ENCODE results near the gene FKBP15. TPM values are rescaled to one million over a fixed set of nuclear protein-coding genes. Genes with fewer than 3 reads are reported as not detected.
"Not testable (repeated sequence)": the region's sequence is repeated elsewhere in the genome, so short reads cannot be mapped to it uniquely, and the experiment has no call there.

The FKBP15 gene
- total and polyA plus RNA-seq, 2 of the 13 experiments (the other 11 are each of a cell fraction or from before 2014, with no cell fraction given), result 12.3 to 18.6 TPM

- no peaks in the 10 kb centered on the region for H3K36me3 ChIP-seq (replicated peaks in 1 of 2; ENCODE audit: control insufficient read depth in 1 of 2, insufficient read depth in 2 of 2, low read length in 2 of 2)
- H3K4me1 ChIP-seq (ENCODE audit: insufficient read depth, low read length), result peaks cover 49% of the 10 kb centered on the region
- POLR2A ChIA-PET, result no interaction called here
- FAIRE-seq, result no peak
- CTCF ChIA-PET (ENCODE audit: low intra/inter-chr PET ratio, low total read pairs), result no interaction called here
- in situ Hi-C loops (cut with HindIII; ENCODE audit: extremely low pct_ligation_motif_present, low pct_unique_long_range_greater_than_20kb), result no loop called here
- no peaks in the 10 kb centered on the region; a peak in 3 of 5 replicates for H3K27me3 ChIP-seq (ENCODE audit: control insufficient read depth in 1 of 2, insufficient read depth in 2 of 2, low read length in 2 of 2)
- no peaks in the 10 kb centered on the region for H4K20me1 ChIP-seq (ENCODE audit: insufficient read depth, low read length)
- WGBS (ENCODE audit: low lambda C conversion rate), result 5% methylated on average over 5 of the region's 5 CpGs
- DNase-seq (ENCODE audit: low spot score), result no peak
- no peak overlapping the region for H2AFZ ChIP-seq (ENCODE audit: low read length)
- H3K4me2 ChIP-seq (ENCODE audit: low read depth, low read length), result no peak overlapping the region
- TF ChIP-seq, protein P1, sequence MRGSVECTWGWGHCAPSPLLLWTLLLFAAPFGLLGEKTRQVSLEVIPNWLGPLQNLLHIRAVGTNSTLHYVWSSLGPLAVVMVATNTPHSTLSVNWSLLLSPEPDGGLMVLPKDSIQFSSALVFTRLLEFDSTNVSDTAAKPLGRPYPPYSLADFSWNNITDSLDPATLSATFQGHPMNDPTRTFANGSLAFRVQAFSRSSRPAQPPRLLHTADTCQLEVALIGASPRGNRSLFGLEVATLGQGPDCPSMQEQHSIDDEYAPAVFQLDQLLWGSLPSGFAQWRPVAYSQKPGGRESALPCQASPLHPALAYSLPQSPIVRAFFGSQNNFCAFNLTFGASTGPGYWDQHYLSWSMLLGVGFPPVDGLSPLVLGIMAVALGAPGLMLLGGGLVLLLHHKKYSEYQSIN (CRISPR knock-in tag; IDR thresholded peaks at IDR 0.05; ENCODE audit: borderline replicate concordance), result no peak
- TF ChIP-seq ZBTB7B (CRISPR knock-in tag; IDR thresholded peaks at IDR 0.05) (no peak), PITX1 (CRISPR knock-in tag; IDR thresholded peaks at IDR 0.05) (no peak), ZBTB26 (CRISPR knock-in tag; IDR thresholded peaks at IDR 0.05; ENCODE audit: borderline replicate concordance) (peak; percentile 24; the same call in 1 of the 2 replicates), SRF (IDR thresholded peaks at IDR 0.05; ENCODE audit: low read depth, low read length) (peak; percentile 48; the same call in 1 of the 2 replicates), MAFF (IDR thresholded peaks at IDR 0.05; ENCODE audit: low read depth, low read length) (no peak), E2F2 (CRISPR knock-in tag; IDR thresholded peaks at IDR 0.05; ENCODE audit: borderline replicate concordance) (no peak), PLRG1 (conservative IDR thresholded peaks at IDR 0.05) (no peak), ZNF317 (CRISPR knock-in tag; IDR thresholded peaks at IDR 0.05) (no peak)
- TF ChIP-seq, protein P2, sequence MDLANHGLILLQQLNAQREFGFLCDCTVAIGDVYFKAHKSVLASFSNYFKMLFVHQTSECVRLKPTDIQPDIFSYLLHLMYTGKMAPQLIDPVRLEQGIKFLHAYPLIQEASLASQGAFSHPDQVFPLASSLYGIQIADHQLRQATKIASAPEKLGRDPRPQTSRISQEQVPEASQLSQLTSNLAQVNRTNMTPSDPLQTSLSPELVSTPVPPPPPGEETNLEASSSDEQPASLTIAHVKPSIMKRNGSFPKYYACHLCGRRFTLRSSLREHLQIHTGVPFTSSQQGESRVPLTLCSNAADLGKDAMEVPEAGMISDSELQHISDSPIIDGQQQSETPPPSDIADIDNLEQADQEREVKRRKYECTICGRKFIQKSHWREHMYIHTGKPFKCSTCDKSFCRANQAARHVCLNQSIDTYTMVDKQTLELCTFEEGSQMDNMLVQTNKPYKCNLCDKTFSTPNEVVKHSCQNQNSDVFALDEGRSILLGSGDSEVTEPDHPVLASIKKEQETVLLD (CRISPR knock-in tag; IDR thresholded peaks at IDR 0.05; ENCODE audit: low read depth), result 0 out of 2 replicates have a peak, but pooled peaks have one; percentile 33
- H3K9ac ChIP-seq (ENCODE audit: insufficient read depth, low read depth, low read length), result no peak overlapping the region
- H3K27ac ChIP-seq (ENCODE audit: extremely low read length, insufficient read depth, low read length), result no peak overlapping the region
- no peak overlapping the region for H3K4me3 ChIP-seq (replicated peaks in 1 of 3; ENCODE audit: insufficient read depth in 1 of 3, low read depth in 2 of 3, low read length in 3 of 3)
- peaks cover 4% of the 10 kb centered on the region; the same call in 1 of the 2 replicates for H3K9me3 ChIP-seq (ENCODE audit: low read length)
- no peak for ATAC-seq
- no TSS peak for BruUV-seq (replicated peaks)
- no peaks in the 10 kb centered on the region for H3K79me2 ChIP-seq (ENCODE audit: insufficient read depth, low read length)
- intact Hi-C loops (cut with micrococcal nuclease; ENCODE audit: unreplicated experiment), result no loop called here
These were observed 77.4 kb downstream of the FKBP15 start for GRCh38 chr9:113143432-113144227.

GRCh38 chr9:113140896-113141295 lies 80.2 kb downstream of the FKBP15 start:
- H3K9ac ChIP-seq (ENCODE audit: insufficient read depth, low read depth, low read length); H2AFZ ChIP-seq (ENCODE audit: low read length); H3K27me3 ChIP-seq (ENCODE audit: control insufficient read depth in 1 of 2, insufficient read depth in 2 of 2, low read length in 2 of 2); H3K36me3 ChIP-seq (replicated peaks in 1 of 2; ENCODE audit: control insufficient read depth in 1 of 2, insufficient read depth in 2 of 2, low read length in 2 of 2); H3K4me2 ChIP-seq (ENCODE audit: low read depth, low read length); CTCF ChIA-PET (ENCODE audit: low intra/inter-chr PET ratio, low total read pairs); in situ Hi-C loops (cut with HindIII; ENCODE audit: extremely low pct_ligation_motif_present, low pct_unique_long_range_greater_than_20kb); FAIRE-seq; H3K27ac ChIP-seq (ENCODE audit: extremely low read length, insufficient read depth, low read length); ATAC-seq; BruUV-seq (replicated peaks); H3K79me2 ChIP-seq (ENCODE audit: insufficient read depth, low read length); H3K4me3 ChIP-seq (replicated peaks in 1 of 3; ENCODE audit: insufficient read depth in 1 of 3, low read depth in 2 of 3, low read length in 3 of 3); intact Hi-C loops (cut with micrococcal nuclease; ENCODE audit: unreplicated experiment); DNase-seq (ENCODE audit: low spot score); H3K9me3 ChIP-seq (ENCODE audit: low read length); H4K20me1 ChIP-seq (ENCODE audit: insufficient read depth, low read length); POLR2A ChIA-PET: not testable (repeated sequence)
- H3K4me1 ChIP-seq (ENCODE audit: insufficient read depth, low read length), result peaks cover 48% of the 10 kb centered on the region
- 88% methylated on average over 9 of the region's 9 CpGs for WGBS (ENCODE audit: low lambda C conversion rate)

All from HepG2 (cell line).